ENCODE measurements around the gene ZCCHC14.
A peak's percentile ranks its signal among the peaks of the same experiment; 100 is the strongest.
"Not testable (repeated sequence)": the region's sequence is repeated elsewhere in the genome, so short reads cannot be mapped to it uniquely, and the experiment has no call there.

ZCCHC14 gene

DNA sequence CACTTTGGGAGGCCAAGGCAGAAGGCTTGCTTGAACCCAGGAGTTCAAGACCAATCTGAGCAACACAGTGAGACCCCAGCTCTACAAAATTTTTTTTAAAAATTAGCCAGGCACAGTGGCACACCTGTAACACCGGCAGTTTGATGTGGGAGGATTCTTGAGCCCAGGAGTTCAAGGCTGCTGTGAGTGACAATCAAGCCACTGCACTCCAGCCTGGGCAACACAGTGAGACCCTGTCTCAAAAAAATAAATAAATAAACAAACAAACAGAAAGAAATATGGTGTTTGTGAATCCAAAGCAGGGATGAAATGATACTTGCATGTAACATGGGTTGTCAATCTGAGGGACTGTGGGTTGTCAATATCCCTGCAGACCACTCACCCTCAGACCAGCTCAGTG, 125.9 kb downstream of the ZCCHC14 start:
- no peak for DNase-seq

DNA sequence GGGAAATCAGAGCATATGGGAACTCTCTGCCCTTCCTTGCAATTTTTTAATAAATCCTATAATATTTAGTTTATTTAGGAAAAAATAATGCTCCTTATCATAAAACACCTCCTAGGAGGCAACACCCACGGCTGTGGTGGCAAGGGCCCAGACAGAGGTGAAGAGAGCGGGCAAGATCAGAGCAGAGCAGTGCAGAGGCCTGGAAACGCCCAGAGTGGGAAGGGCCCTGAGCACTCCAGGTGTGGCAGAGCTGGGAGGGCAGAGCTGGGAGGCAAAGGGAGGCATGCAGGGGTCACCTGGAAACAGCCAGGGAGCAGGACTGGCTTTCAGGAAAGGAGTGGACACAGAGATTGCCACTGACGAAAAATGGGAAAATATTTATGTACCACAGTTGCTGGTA, 126.5 kb downstream of the ZCCHC14 start:
- DNase-seq = no peak

DNA sequence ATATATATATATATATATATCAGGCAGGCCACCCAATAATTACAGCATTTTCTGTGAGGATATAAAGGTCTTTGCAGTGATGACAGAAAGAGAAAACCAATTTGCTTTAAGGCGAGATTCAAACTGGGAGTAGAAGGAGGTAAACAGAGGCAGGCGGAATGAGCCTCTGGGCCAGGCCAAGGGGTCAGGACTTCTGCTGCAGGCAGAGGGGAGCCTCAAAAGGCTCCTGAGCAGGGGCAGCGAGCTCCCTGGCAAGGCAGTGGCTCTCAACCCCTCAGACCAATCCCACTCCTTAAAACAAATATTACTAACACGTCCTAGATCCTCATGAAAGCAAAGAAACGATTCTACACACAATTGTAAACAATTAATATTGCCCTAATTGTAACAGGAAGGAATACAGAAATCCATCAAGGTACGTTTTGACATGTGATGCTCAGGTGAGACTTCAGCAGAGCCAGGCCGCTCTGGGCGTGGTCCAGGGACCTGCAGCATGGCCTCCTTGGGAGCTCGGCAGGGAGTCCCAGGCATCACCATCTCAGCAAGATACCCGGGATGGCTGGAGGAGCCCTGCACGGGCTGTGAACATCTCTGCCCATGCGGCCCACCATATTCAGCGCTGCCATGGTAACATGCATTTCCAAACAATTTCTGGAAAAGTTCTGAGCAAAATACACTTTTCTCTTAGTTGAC, 127.7 kb downstream of the ZCCHC14 start:
- no peak for DNase-seq

DNA sequence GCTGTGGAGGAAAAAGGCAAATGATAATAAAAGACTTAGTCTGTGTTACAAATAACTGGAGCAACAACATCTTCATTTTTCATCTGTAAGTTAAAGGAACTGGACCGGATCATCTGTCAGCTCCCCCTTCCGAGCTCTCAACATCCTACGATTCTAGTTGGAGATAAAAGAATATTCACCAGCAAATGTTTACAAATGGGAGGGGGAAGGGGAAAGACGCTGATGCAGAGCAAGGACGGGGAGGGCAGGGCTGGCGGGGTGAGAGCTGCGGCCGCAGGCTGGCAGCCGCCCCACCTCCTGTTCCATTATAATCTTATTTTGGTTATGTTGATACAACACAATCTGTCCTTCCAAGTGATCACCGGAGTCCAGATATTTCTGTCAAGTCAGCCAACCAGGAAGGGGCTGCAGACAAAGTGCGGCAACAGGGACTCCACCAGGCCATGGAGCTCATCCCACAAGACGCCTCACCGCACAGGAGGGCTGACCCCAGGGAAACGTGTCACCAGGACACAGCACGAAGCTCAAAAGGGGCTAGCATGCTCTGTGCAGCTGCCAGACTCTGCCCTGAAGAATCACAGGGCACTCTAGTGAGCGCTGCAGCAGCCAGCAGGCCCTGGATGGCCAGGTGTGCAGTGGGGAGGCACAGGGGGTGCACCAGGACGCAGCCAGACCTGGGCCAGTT, 128.9 kb downstream of the ZCCHC14 start:
- peak in 1 of 56 donors; percentile 31 for DNase-seq

DNA sequence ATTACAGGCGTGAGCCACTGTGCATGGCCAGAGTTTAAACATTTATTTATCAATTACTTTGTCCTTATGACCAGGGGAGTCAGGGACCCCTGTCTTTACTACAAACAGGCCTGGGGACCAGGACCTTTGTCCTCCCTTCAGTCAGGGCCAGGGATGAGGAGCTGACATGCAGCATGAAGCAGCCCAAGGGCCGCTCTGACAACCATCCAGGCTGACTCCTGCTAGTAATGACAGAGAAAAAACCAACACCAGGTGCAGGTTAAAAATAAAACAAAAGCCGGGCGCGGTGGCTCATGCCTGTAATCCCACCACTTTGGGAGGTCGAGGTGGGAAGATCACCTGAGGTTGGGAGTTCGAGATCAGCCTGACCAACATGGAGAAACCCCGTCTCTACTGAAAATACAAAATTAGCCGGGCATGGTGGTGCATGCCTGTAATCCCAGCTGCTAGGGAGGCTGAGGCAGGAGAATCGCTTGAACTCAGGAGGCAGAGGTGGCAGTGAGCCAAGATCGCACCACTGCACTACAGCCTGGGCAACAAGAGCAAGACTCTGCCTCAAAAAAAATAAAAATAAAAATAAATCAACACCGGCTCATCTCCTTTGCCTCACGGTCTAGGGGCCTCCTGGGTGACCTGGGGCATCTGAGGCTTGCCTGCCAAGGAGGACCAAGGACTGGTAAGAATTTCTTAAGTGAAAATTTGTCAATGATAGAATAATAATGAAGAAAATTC, 129.8 kb downstream of the ZCCHC14 start:
- not testable (repeated sequence) for DNase-seq

DNA sequence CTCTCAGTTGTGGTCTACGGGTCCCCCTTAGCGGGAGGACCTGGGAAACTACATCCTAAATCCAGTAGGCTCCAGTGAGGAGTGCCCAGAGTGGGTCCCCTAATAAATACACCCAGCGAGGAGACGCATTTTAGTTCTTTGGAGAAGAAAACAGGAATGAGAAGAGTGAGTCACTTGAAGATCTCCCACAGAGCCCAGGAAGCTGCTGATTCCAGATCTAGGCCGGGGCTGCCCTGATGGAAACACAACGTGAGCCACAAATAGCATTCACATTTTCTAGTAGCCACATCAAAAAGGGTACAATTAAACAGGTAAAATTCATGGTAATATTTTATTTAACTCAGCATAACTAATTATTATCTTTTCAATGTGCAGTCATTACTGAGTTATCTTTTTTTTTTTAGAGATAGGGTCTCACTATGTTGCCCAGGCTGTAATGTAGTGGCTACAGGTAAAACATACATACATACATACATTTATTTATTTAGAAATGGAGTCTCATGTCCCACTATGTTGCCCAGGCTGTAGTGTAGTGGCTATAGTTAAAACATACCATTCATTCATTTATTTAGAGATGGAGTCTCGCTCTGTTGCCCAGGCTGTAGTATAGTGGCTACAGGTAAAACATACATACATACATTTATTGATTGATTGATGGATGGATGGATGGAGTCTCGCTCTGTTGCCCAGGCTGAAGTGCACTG, 130.8 kb downstream of the ZCCHC14 start:
- DNase-seq = no peak

DNA sequence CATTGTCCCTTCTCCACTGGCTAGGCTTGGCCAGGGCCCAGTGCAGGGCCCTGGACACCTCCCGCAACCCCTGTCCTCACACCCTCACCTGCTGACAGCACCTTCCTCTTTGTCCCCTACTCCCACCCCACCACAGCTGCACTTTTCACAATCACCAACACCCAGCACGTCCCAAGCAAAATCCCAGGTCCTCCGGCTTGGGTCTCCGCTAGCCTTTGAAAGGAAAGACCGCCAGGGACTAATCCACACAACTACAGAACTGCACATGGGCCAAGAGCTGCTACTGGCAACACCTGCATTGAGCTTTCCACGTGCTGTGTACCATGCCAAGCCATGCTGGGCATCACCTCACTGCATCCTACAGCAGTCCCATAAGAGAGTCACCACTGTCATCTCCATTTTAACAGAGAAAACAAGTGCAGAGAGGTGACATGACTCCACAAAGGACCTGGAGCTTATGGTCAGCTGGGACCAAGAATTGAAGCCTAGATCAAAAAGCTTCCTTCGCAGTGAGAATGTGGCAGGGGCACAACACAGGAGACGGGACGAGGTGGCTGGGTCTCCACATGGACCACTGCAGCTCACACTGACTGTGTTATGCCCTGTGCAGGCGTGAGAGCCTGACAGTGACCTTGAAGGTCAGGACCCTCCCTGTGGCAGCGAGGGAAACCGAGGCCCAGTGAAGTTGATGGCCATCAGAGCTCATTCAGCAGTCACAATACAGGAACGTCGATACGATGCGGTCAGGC, 131.8 kb downstream of the ZCCHC14 start:
- no peak for DNase-seq

DNA sequence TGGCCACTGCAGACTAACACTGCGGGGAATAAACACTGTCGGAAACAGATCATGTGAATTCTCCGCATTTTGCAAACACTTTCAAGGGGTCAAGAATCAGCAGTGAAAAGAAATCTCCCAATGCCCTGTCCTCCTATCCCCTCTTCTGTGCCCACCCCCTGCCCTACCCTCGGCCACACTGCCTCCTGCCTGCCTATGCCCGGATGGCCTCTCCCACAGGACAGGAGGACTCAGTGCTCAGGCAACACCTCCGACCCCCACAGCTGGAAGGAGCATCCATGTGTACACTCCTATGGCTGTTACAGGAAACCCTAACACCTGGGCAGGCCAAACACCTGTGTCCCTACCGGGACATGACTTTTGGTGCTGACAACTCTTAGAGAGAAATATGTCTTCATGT, 133.7 kb downstream of the ZCCHC14 start:
- DNase-seq = no peak

DNA sequence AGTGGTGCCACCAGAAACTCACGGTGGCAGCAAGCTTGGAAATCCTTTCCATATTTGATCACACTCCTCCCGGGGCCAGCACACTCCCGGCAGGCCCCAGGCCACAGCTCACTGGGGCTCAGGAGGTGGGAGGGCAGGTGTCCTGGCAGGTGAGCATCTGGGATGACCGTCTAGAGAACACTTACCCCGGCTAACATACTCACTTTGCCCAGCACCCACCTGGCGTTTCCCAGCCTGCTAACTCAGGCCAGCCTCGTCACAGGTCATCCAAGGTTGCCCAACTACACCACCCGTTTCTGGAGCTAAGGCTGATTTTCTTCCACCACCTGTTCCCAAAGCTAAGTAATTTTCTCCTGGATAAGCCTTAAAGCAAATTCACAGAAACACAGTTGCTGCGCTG, 134.1 kb downstream of the ZCCHC14 start:
- DNase-seq = no peak

DNA sequence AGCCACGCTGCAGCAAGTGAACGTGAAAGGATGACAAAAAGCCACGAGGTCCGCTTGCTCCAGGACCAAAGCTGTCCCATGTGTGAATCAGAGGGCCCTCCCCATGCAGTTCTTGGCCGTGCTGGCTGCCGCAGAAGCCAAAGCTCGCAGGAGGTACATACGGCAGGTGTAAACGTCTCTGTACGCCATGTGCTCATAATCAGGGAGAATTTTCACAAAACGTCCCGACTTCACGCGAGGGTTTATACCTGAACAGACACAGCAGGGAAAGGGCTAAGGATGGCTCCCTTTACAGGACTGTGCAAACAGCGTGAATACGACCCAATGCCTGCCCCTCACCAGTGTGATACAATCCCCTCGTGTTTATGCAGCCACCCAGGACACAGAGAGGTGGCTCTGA, 134.6 kb downstream of the ZCCHC14 start:
- DNase-seq = no peak

DNA sequence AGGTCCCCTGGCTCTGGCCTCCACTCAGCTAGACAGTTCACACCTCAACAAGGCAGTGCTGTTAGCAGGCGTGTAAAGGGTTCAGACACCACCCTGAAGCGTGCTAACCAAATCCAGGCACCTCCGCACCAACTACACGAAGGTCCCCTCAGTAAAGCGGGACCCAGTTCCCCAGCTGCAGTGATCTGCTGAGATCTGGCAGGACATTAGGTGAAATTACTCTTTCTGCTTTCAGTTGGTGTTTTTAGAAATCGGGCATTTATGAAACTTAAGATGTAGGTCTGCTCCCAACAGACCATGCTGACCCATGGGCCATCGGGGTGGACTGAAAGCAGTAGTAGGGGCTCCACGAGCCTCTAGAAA, 136.4 kb downstream of the ZCCHC14 start:
- no peak for DNase-seq
